ENCODE results near the gene NFYA. TPM values are rescaled to one million over a fixed set of nuclear protein-coding genes. Genes with fewer than 3 reads are reported as not detected.

Gene NFYA
- total RNA-seq, 2 experiments from 2014 or later = 26.7 to 27.3 TPM

GRCh38 chr6:41040940-41041536, 31.7 kb upstream of the NFYA start:
- Mint-ChIP-seq H3K4me3 (no peak overlapping the region), H3K27me3 (no peaks in the 10 kb centered on the region), H3K27ac (no peak overlapping the region), H3K9me3 (no peaks in the 10 kb centered on the region), H3K4me1 (ENCODE audit: low read depth) (peaks cover 6% of the 10 kb centered on the region), H3K36me3 (ENCODE audit: low read depth) (peaks cover 4% of the 10 kb centered on the region)
- ChIA-PET POLR2A (no interaction called here), CTCF (no interaction called here)
- no peaks in the 10 kb centered on the region for H3K9me3 ChIP-seq (ENCODE audit: control insufficient read depth in 1 of 2, insufficient read depth in 1 of 2, low read length in 2 of 2)
- no peaks in the 10 kb centered on the region for H3K27me3 ChIP-seq (ENCODE audit: control insufficient read depth in 1 of 2, insufficient read depth in 2 of 2, low read length in 2 of 2)
- no peak for DNase-seq
- no peak for ATAC-seq (ENCODE audit: poor library complexity)
- H3K27ac ChIP-seq (ENCODE audit: low read depth in 1 of 2, low read length in 2 of 2) = no peak overlapping the region
- no peak overlapping the region for H3K4me3 ChIP-seq (ENCODE audit: low read length)
- no peaks in the 10 kb centered on the region for H3K36me3 ChIP-seq (ENCODE audit: insufficient read depth, low read length)
- H3K4me1 ChIP-seq (ENCODE audit: insufficient read depth, low read length) = no peaks in the 10 kb centered on the region
- TF ChIP-seq, protein P1, sequence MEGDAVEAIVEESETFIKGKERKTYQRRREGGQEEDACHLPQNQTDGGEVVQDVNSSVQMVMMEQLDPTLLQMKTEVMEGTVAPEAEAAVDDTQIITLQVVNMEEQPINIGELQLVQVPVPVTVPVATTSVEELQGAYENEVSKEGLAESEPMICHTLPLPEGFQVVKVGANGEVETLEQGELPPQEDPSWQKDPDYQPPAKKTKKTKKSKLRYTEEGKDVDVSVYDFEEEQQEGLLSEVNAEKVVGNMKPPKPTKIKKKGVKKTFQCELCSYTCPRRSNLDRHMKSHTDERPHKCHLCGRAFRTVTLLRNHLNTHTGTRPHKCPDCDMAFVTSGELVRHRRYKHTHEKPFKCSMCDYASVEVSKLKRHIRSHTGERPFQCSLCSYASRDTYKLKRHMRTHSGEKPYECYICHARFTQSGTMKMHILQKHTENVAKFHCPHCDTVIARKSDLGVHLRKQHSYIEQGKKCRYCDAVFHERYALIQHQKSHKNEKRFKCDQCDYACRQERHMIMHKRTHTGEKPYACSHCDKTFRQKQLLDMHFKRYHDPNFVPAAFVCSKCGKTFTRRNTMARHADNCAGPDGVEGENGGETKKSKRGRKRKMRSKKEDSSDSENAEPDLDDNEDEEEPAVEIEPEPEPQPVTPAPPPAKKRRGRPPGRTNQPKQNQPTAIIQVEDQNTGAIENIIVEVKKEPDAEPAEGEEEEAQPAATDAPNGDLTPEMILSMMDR (IDR thresholded peaks at IDR 0.05) = no peak
- intact Hi-C loops (cut with DNase I, micrococcal nuclease) = no loop called here

GRCh38 chr6:41042226-41043055, 30.3 kb upstream of the NFYA start, which contains the start of gene TSPO2:
TSS of gene TSPO2 (plus strand) at chr6:41042467. CDS start at chr6:41042986, 519 bp downstream.
- Histone ChIP-seq H3K27me3 (ENCODE audit: control insufficient read depth in 1 of 2, insufficient read depth in 2 of 2, low read length in 2 of 2) (no peaks in the 10 kb centered on the region), H3K9me3 (ENCODE audit: control insufficient read depth in 1 of 2, insufficient read depth in 1 of 2, low read length in 2 of 2) (no peaks in the 10 kb centered on the region), H3K4me1 (ENCODE audit: insufficient read depth, low read length) (no peaks in the 10 kb centered on the region), H3K27ac (ENCODE audit: low read depth in 1 of 2, low read length in 2 of 2) (no peak within 1 kb of the TSS), H3K4me3 (ENCODE audit: low read length) (no peak within 1 kb of the TSS), H3K36me3 (ENCODE audit: insufficient read depth, low read length) (peaks cover 3% of the 10 kb centered on the region)
- Mint-ChIP-seq H3K27ac (no peak within 1 kb of the TSS), H3K36me3 (ENCODE audit: low read depth) (peaks cover 4% of the 10 kb centered on the region), H3K27me3 (no peaks in the 10 kb centered on the region), H3K9me3 (no peaks in the 10 kb centered on the region), H3K4me1 (ENCODE audit: low read depth) (peaks cover 6% of the 10 kb centered on the region), H3K4me3 (no peak within 1 kb of the TSS)
- CTCF ChIA-PET = no interaction called here
- DNase-seq = no peak
- no peak for ATAC-seq (ENCODE audit: poor library complexity)
- TF ChIP-seq, protein P1 (IDR thresholded peaks at IDR 0.05) = no peak
- intact Hi-C loops (cut with DNase I, micrococcal nuclease) = no loop called here
- POLR2A ChIA-PET = no interaction called here

GRCh38 chr6:41043151-41043550, 29.6 kb upstream of the NFYA start:
- no peak overlapping the region for H3K27ac ChIP-seq (ENCODE audit: low read depth in 1 of 2, low read length in 2 of 2)
- no peaks in the 10 kb centered on the region for H3K9me3 ChIP-seq (ENCODE audit: control insufficient read depth in 1 of 2, insufficient read depth in 1 of 2, low read length in 2 of 2)
- H3K27me3 Mint-ChIP-seq = no peaks in the 10 kb centered on the region
- CTCF ChIA-PET = no interaction called here
- no peak overlapping the region for H3K27ac Mint-ChIP-seq
- intact Hi-C loops (cut with DNase I, micrococcal nuclease) = no loop called here
- no peak overlapping the region for H3K4me3 Mint-ChIP-seq
- no peak overlapping the region for H3K4me3 ChIP-seq (ENCODE audit: low read length)
- no peaks in the 10 kb centered on the region for H3K27me3 ChIP-seq (ENCODE audit: control insufficient read depth in 1 of 2, insufficient read depth in 2 of 2, low read length in 2 of 2)
- POLR2A ChIA-PET = no interaction called here
- peaks cover 3% of the 10 kb centered on the region for H3K36me3 ChIP-seq (ENCODE audit: insufficient read depth, low read length)
- no peak for ATAC-seq (ENCODE audit: poor library complexity)
- DNase-seq = no peak
- no peaks in the 10 kb centered on the region for H3K9me3 Mint-ChIP-seq
- H3K4me1 ChIP-seq (ENCODE audit: insufficient read depth, low read length) = no peaks in the 10 kb centered on the region
- peaks cover 6% of the 10 kb centered on the region for H3K4me1 Mint-ChIP-seq (ENCODE audit: low read depth)
- TF ChIP-seq, protein P1 (IDR thresholded peaks at IDR 0.05) = no peak
- H3K36me3 Mint-ChIP-seq (ENCODE audit: low read depth) = peaks cover 4% of the 10 kb centered on the region
